GM19239 (cell line): ENCODE data around the gene C16orf74.

Experiments used
- DNase-seq: peaks from one replicate; pipeline ENCODE4 v3.0.0; 2011; ENCODE audit warnings: low spot score; ENCODE audit not compliant: insufficient read length
- FAIRE-seq: peaks from 2 replicates; lab custom pipeline; 2011; peaks lifted over from hg19 to GRCh38; lab: Jason Lieb, UNC

The C16orf74 gene

GRCh38 chr16:85661740-85662481 lies 89.0 kb downstream of the C16orf74 start:
- no peak for FAIRE-seq

GRCh38 chr16:85660843-85661739 lies 89.8 kb downstream of the C16orf74 start:
- DNase-seq = no peak
- FAIRE-seq = no peak

More at GRCh38 chr16:85661740-85662481, 89.0 kb downstream of the C16orf74 start:
- no peak for DNase-seq

GRCh38 chr16:85659805-85660511 lies 90.9 kb downstream of the C16orf74 start:
- peak; percentile 78 for FAIRE-seq
- peak; percentile 95 for DNase-seq

GRCh38 chr16:85659336-85659735 lies 91.6 kb downstream of the C16orf74 start:
- FAIRE-seq = no peak
- no peak for DNase-seq

GRCh38 chr16:85658504-85659326 lies 92.2 kb downstream of the C16orf74 start:
- FAIRE-seq (no peak), DNase-seq (no peak)

- DNase-seq = no peak
- FAIRE-seq = no peak
These were observed 92.9 kb downstream of the C16orf74 start for GRCh38 chr16:85657996-85658395.
